ENCODE results near the gene SHBG. TPM values are rescaled to one million over a fixed set of nuclear protein-coding genes. Genes with fewer than 3 reads are reported as not detected.

SHBG gene
- total RNA-seq, 1 donor from 2014 or later: 3.0 TPM

DNA sequence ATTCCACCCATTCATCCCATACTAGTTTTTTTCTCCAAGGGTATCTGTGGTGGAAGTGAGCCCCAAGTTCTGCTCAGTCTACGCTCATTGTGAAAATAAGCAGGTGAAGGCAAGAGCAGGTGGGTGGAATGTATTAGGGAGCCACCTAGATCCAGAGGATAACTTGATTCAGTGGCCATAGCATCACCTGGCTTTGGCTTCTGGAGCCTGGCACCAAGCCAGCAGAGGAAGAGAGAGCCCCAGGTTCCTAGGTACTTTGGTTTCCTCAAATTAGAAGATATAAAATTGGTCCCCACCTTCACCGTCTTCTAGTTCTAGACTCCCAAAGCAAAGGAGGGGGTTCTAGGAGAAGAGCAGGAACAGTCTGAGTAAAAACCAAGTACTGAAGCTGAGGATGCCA is 19.3 kb upstream of the SHBG start:
- no peak for DNase-seq (ENCODE audit: extremely low spot score, unreplicated experiment)
- Mint-ChIP-seq H3K27ac (peak overlapping the region; percentile 14), H3K4me1 (ENCODE audit: unreplicated experiment) (peaks cover 29% of the 10 kb centered on the region), H3K9me3 (no peaks in the 10 kb centered on the region), H3K27me3 (no peaks in the 10 kb centered on the region), H3K4me3 (peak overlapping the region; percentile 63), H3K36me3 (peaks cover 17% of the 10 kb centered on the region)
- TF ChIP-seq, protein P1, sequence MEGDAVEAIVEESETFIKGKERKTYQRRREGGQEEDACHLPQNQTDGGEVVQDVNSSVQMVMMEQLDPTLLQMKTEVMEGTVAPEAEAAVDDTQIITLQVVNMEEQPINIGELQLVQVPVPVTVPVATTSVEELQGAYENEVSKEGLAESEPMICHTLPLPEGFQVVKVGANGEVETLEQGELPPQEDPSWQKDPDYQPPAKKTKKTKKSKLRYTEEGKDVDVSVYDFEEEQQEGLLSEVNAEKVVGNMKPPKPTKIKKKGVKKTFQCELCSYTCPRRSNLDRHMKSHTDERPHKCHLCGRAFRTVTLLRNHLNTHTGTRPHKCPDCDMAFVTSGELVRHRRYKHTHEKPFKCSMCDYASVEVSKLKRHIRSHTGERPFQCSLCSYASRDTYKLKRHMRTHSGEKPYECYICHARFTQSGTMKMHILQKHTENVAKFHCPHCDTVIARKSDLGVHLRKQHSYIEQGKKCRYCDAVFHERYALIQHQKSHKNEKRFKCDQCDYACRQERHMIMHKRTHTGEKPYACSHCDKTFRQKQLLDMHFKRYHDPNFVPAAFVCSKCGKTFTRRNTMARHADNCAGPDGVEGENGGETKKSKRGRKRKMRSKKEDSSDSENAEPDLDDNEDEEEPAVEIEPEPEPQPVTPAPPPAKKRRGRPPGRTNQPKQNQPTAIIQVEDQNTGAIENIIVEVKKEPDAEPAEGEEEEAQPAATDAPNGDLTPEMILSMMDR (conservative IDR thresholded peaks at IDR 0.05): no peak

DNA sequence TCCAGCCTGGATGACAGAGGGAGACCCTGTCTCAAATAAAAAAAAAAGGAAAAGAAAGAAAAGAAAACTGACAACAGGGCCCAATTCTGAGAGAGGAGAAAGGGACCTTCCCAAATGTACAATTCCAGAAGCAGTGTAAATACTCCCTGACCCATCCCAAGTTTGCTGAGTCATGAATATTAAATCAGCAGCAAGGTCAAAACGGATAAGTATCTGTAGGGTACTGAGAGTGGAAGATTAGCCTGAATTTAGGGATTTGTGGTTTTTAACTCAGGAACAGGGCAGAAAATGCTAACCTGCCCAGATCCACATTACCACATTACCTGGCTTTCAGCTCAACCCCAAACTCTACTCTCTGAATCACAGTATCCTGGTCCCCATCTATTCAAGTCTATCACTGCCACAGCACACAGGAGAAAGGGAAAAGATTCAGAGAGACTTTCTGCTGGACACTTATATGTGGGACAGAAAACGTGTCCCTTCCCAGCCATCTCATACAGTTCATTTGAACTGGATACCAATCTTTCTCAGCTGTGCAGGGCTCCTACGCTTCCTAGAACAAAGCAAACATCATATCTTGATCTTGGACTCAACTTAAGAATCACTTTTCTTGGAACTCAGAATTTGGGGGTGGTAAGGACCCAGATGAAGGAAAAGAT is 18.2 kb upstream of the SHBG start:
- Mint-ChIP-seq H3K27ac (peak overlapping the region; percentile 69), H3K4me1 (ENCODE audit: unreplicated experiment) (peaks cover 29% of the 10 kb centered on the region), H3K9me3 (no peaks in the 10 kb centered on the region), H3K27me3 (no peaks in the 10 kb centered on the region), H3K4me3 (peak overlapping the region; percentile 72), H3K36me3 (peaks cover 9% of the 10 kb centered on the region)
- no peak for DNase-seq (ENCODE audit: extremely low spot score, unreplicated experiment)
- TF ChIP-seq, protein P1 (conservative IDR thresholded peaks at IDR 0.05): no peak

DNA sequence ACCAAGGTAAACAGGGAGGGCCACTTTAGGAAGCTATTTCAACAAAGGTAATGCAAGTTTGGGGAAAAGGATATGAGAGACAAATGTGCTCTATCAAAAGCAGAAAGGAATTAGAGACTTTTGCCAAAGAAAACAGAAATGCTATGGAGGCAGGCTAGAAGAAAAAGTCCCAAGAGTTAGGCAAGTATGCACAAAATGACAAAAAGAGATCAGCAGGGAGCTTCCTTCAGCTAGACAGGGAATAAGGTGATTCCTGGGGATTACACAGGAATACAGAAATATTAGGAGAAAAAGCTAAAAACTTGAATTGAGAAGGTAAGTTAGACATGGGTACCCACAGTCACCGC is 17.7 kb upstream of the SHBG start:
- H3K9me3 Mint-ChIP-seq: no peaks in the 10 kb centered on the region
- peaks cover 9% of the 10 kb centered on the region for H3K36me3 Mint-ChIP-seq
- peak overlapping the region; percentile 69 for H3K27ac Mint-ChIP-seq
- H3K27me3 Mint-ChIP-seq: no peaks in the 10 kb centered on the region
- peak overlapping the region; percentile 72 for H3K4me3 Mint-ChIP-seq
- no peak for DNase-seq (ENCODE audit: extremely low spot score, unreplicated experiment)
- H3K4me1 Mint-ChIP-seq (ENCODE audit: unreplicated experiment): peaks cover 29% of the 10 kb centered on the region
- TF ChIP-seq, protein P1 (conservative IDR thresholded peaks at IDR 0.05): no peak

DNA sequence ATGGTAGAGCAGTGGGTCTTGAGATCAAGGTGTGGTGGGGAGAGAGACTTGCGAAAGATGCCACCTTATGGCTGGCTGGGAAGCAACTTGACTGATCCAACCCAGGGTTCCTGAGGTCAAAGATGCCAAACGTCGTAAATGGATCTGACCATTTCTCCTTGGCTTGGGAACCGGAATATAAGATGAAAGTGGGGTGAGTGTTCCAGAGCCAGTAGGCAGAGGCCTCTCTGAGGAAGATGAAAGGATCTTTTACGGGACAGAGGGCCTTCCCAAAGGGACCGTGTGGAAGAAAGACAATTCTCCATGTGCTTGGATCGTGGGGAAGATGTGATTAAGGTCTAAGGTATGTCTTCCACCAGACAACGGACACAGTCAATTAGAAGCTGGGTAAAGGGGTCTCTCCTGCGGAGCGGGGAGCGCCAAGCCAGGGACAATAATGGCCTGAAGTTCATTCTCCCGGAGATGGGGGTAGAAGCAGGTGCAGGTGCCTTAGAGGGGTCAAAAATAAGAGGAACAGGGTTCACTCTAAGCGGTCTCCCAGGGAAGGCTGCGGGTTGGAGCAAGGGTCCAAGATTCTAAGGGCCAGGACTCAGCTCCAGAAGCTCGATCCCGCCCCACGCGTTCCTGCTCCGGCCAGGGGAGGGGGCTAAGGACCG is 16.0 kb upstream of the SHBG start:
- DNase-seq (ENCODE audit: extremely low spot score, unreplicated experiment): no peak

DNA sequence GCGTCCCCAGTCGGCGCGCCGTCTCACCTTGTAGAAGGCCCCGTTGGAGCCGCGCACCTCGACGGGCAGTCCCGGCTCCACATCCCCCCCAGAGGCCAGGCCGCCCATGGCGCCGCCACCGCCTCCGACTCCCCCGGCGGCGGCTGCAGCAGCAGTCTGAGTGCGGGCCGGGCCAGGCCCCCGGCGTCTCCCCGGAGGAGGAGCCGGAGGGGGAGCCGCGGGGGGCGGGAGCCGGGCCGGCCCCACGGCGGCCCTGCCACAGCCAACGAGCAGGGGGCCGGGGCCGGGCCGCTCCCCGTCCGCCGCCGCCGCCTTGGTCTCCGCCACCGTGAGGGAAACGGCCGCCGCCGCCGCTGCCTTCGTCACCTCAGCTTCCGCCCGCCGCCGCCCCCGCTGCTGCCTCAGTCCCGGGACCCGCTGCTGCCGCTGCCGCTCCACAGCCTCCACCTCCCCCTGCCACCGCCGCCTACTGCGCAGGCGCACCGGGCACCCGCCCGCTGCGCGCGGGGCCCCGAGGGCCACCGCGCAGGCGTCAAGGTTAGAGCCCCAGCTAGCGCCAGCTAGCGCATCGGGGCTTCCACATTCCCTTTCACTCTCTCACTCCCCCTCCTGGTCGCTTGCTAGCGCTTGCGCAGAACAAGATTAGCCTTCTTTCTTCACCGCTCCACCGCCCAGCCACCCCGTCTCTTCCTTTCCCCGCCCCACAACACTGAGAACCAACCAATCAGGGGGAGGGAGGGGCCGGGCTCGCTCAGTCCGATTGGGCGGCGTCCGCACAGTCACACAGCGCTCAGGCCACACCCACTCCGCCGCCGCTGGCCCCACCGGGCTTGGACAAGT is 15.3 kb upstream of the SHBG start, which contains the start of gene FXR2:
TSS of gene FXR2 (minus strand) at position 473 of the 840 bp plus-strand sequence. CDS start at position 108, 365 bp downstream.
- H3K36me3 Mint-ChIP-seq: peaks cover 9% of the 10 kb centered on the region
- peak within 1 kb of the TSS; percentile 95 for H3K27ac Mint-ChIP-seq
- H3K27me3 Mint-ChIP-seq: no peaks in the 10 kb centered on the region
- TF ChIP-seq, protein P1 (conservative IDR thresholded peaks at IDR 0.05): peak; percentile 72
- no peaks in the 10 kb centered on the region for H3K9me3 Mint-ChIP-seq
- peaks cover 29% of the 10 kb centered on the region for H3K4me1 Mint-ChIP-seq (ENCODE audit: unreplicated experiment)
- DNase-seq (ENCODE audit: extremely low spot score, unreplicated experiment): peak; percentile 99
- peak within 1 kb of the TSS; percentile 93 for H3K4me3 Mint-ChIP-seq

More for the DNA sequence above, 16.0 kb upstream of the SHBG start:
- H3K9me3 Mint-ChIP-seq: no peaks in the 10 kb centered on the region
- peaks cover 9% of the 10 kb centered on the region for H3K36me3 Mint-ChIP-seq
- peak overlapping the region; percentile 85 for H3K27ac Mint-ChIP-seq
- TF ChIP-seq, protein P1 (conservative IDR thresholded peaks at IDR 0.05): no peak
- peaks cover 29% of the 10 kb centered on the region for H3K4me1 Mint-ChIP-seq (ENCODE audit: unreplicated experiment)
- no peaks in the 10 kb centered on the region for H3K27me3 Mint-ChIP-seq
- H3K4me3 Mint-ChIP-seq: peak overlapping the region; percentile 93
